OCI-LY1 (cell line): ENCODE results near the gene LSM8.
"Not testable (repeated sequence)": the region's sequence is repeated elsewhere in the genome, so short reads cannot be mapped to it uniquely, and the experiment has no call there.

Experiments
- H2AFZ ChIP-seq: fragments of 200-600 bp; sonication (generic), shearing (Covaris generic); 2 replicates; pipeline ENCODE4 v1.6.0; 2014; ENCODE audit warnings: antibody characterized with exemption, mild to moderate bottlenecking, low read length
- H3F3A ChIP-seq: fragments of 200-600 bp; sonication (generic), shearing (Covaris generic); 2 replicates; pipeline ENCODE4 v1.6.0; 2014; ENCODE audit warnings: mild to moderate bottlenecking, antibody characterized with exemption, low read length, moderate library complexity; ENCODE audit not compliant: insufficient read depth
- H3K27ac ChIP-seq: fragments of 200-600 bp; sonication (generic); 2 replicates; pipeline ENCODE4 v1.5.1; 2014; ENCODE audit warnings: low read length, mixed run types, mild to moderate bottlenecking, low read depth; ENCODE audit not compliant: poor library complexity, severe bottlenecking
- H3K27me3 ChIP-seq: fragments of 200-600 bp; sonication (generic); 2 replicates; pipeline ENCODE4 v1.6.0; 2014; ENCODE audit warnings: antibody characterized with exemption, mild to moderate bottlenecking, low read length, moderate library complexity; ENCODE audit not compliant: insufficient read depth
- H3K36me3 ChIP-seq: fragments of 200-600 bp; sonication (generic); 2 replicates; pipeline ENCODE4 v1.6.1; 2014; ENCODE audit warnings: mild to moderate bottlenecking, antibody characterized with exemption, low read length, moderate library complexity, mixed read lengths; ENCODE audit not compliant: insufficient read depth
- H3K4me1 ChIP-seq: fragments of 200-600 bp; sonication (generic); 2 replicates; pipeline ENCODE4 v1.5.1; 2014; ENCODE audit warnings: mild to moderate bottlenecking, low read length, moderate library complexity; ENCODE audit not compliant: insufficient read depth, severe bottlenecking
- H3K4me2 ChIP-seq: fragments of 200-600 bp; sonication (generic), shearing (Covaris generic); 2 replicates; pipeline ENCODE4 v1.6.1; 2014; ENCODE audit warnings: low read length
- H3K4me3 ChIP-seq: fragments of 200-600 bp; sonication (generic); 2 replicates; pipeline ENCODE4 v1.5.1; 2014; ENCODE audit warnings: low read length, low read depth, mild to moderate bottlenecking, mixed read lengths; ENCODE audit not compliant: poor library complexity, severe bottlenecking
- H3K79me2 ChIP-seq: fragments of 200-600 bp; shearing (Covaris generic); 2 replicates; pipeline ENCODE4 v1.6.1; 2016; ENCODE audit warnings: mixed run types, low read length, mixed read lengths; ENCODE audit not compliant: insufficient read depth
- H3K9ac ChIP-seq: fragments of 200-600 bp; sonication (generic), shearing (Covaris generic); 2 replicates; pipeline ENCODE4 v1.6.1; 2014; ENCODE audit warnings: mild to moderate bottlenecking, low read length, mixed read lengths
- H3K9me2 ChIP-seq: fragments of 200-600 bp; sonication (generic), shearing (Covaris generic); 2 replicates; pipeline ENCODE4 v1.6.1; 2014; ENCODE audit warnings: low read depth, mild to moderate bottlenecking, low read length, mixed read lengths
- H3K9me3 ChIP-seq: fragments of 200-600 bp; shearing (Covaris generic); 2 replicates; pipeline ENCODE4 v1.6.1; 2014; ENCODE audit warnings: low read length, mixed read lengths
- H4K20me1 ChIP-seq: fragments of 200-600 bp; sonication (generic), shearing (Covaris generic); 2 replicates; pipeline ENCODE4 v1.6.0; 2016; ENCODE audit warnings: mild to moderate bottlenecking, low read length; ENCODE audit not compliant: insufficient read depth
- EZH2 ChIP-seq: fragments of 200-600 bp; sonication (generic), shearing (Covaris generic); IDR thresholded peaks from 2 replicates; pipeline ENCODE4 v1.8.0; 2017; ENCODE audit warnings: borderline replicate concordance, mixed run types, mild to moderate bottlenecking, antibody characterized with exemption, low read length, moderate library complexity, mixed read lengths
- TF ChIP-seq, protein P1 (sequence below): fragments of 200-600 bp; sonication (generic), shearing (Covaris generic); IDR thresholded peaks from 2 replicates; pipeline ENCODE4 v1.5.1; 2017; ENCODE audit warnings: mild to moderate bottlenecking, antibody characterized with exemption, low read length, moderate library complexity, mixed read lengths

The LSM8 gene

DNA sequence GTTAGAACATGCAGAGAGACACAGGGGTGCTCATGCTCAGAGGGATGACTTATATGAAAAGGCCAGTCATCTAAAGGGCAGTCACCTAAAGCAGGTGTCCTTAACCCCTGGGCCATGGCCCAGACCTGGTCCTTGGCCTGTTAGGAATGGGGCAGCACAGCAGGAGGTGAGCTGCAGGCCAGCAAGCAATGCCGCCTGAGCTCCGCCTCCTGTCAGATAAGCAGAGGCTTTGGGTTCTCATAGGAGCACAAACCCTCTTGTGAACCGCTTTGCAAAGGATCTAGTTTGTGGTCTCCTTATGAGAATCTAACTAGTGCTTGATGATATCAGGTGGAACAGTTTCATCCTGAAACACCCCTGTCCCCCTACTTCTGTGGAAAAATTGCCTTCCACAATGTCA is 55.0 kb downstream of the LSM8 start:
- TF ChIP-seq EZH2, result no peak
- TF ChIP-seq, protein P1, sequence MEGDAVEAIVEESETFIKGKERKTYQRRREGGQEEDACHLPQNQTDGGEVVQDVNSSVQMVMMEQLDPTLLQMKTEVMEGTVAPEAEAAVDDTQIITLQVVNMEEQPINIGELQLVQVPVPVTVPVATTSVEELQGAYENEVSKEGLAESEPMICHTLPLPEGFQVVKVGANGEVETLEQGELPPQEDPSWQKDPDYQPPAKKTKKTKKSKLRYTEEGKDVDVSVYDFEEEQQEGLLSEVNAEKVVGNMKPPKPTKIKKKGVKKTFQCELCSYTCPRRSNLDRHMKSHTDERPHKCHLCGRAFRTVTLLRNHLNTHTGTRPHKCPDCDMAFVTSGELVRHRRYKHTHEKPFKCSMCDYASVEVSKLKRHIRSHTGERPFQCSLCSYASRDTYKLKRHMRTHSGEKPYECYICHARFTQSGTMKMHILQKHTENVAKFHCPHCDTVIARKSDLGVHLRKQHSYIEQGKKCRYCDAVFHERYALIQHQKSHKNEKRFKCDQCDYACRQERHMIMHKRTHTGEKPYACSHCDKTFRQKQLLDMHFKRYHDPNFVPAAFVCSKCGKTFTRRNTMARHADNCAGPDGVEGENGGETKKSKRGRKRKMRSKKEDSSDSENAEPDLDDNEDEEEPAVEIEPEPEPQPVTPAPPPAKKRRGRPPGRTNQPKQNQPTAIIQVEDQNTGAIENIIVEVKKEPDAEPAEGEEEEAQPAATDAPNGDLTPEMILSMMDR, result no peak
- Histone ChIP-seq H2AFZ (no peak overlapping the region), H3K27ac (no peak overlapping the region), H3K36me3 (no peaks in the 10 kb centered on the region), H3K27me3 (no peaks in the 10 kb centered on the region), H3K9me2 (no peaks in the 10 kb centered on the region), H3K4me1 (no peaks in the 10 kb centered on the region), H3K9me3 (no peaks in the 10 kb centered on the region), H3K4me3 (no peak overlapping the region), H3F3A (no peaks in the 10 kb centered on the region), H4K20me1 (no peaks in the 10 kb centered on the region), H3K9ac (no peak overlapping the region), H3K79me2 (no peaks in the 10 kb centered on the region), H3K4me2 (no peak overlapping the region)

DNA sequence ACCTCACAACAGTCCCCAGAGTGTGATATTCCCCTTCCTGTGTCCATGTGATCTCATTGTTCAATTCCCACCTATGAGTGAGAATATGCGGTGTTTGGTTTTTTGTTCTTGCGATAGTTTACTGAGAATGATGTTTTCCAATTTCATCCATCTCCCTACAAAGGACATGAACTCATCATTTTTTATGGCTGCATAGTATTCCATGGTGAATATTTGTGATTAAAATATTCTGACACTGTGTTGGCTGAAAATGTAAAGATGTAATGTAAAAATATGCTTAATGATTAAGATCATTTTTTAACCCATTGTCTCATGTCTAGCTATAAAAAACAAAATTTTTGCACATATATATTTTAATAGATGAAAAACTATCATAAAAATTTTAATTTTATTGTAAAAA is 56.4 kb downstream of the LSM8 start:
- not testable (repeated sequence) for H4K20me1 ChIP-seq, H3K36me3 ChIP-seq, H3K4me1 ChIP-seq, H3K9me3 ChIP-seq, H2AFZ ChIP-seq, H3K9ac ChIP-seq, H3K27me3 ChIP-seq, H3K9me2 ChIP-seq, H3K27ac ChIP-seq, H3K4me2 ChIP-seq, H3K79me2 ChIP-seq, H3F3A ChIP-seq, H3K4me3 ChIP-seq
